ENCODE measurements around the gene LRP1-AS. TPM values are rescaled to one million over a fixed set of nuclear protein-coding genes. Genes with fewer than 3 reads are reported as not detected.

Gene LRP1-AS
- polyA plus RNA-seq, 2 donors: not detected

DNA sequence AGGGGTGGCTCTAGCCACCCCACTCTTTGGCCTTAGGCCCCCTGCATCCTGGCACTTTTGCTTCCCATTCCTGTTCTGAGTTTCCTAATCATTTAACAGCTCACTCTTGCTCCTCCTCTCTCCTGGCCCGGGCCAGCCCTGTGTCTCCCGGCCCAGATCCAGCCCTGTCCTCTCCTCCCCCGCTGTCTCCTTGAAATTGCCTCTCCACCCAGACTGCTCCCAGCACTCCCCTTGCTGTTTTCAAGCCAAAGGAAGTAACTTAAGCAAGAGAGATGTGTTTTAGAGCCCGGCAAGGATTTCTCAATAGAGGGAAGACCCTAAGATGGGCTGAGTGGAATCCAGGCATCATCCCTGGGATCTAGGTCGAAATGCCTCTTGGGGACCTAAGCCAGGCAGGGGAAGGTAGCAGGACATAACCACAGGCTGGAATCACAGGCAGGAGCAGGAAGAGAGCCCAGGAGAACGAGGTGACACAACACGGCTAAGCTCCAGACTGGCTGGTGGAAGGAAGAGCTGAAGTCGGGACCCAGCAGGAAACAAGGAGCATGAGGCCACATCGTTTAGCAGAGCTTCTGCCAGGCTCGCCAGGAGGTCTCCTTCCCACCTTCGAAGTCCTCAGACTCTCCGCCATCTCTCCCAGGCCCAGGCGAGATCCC, 2.0 kb upstream of the LRP1-AS start:
- 53 to 58% methylated on average over 13 of the region's 13 CpGs for WGBS, 2 donors
- H3K4me1 ChIP-seq (ENCODE audit: control insufficient read depth in 2 of 2, insufficient read depth in 2 of 2, low read length in 1 of 2): peaks cover 5 to 21% of the 10 kb centered on the region in 2 donors
- peaks cover 0 to 30% of the 10 kb centered on the region in 2 donors for H3K36me3 ChIP-seq (ENCODE audit: control insufficient read depth in 2 of 2, insufficient read depth in 2 of 2, low read length in 1 of 2)
- H3K27ac ChIP-seq (ENCODE audit: low read depth in 2 of 2, low read length in 1 of 2): peak overlapping the region; percentile 84 to 88
- H3K27me3 ChIP-seq (ENCODE audit: control insufficient read depth in 1 of 2, insufficient read depth in 2 of 2, low read length in 2 of 2): no peaks in the 10 kb centered on the region
- no peaks in the 10 kb centered on the region for H3K9me3 ChIP-seq (ENCODE audit: control insufficient read depth in 2 of 2, insufficient read depth in 1 of 2, low read depth in 1 of 2, low read length in 1 of 2)
- H3K4me3 ChIP-seq (ENCODE audit: low read depth in 1 of 2, low read length in 2 of 2): no peak overlapping the region

DNA sequence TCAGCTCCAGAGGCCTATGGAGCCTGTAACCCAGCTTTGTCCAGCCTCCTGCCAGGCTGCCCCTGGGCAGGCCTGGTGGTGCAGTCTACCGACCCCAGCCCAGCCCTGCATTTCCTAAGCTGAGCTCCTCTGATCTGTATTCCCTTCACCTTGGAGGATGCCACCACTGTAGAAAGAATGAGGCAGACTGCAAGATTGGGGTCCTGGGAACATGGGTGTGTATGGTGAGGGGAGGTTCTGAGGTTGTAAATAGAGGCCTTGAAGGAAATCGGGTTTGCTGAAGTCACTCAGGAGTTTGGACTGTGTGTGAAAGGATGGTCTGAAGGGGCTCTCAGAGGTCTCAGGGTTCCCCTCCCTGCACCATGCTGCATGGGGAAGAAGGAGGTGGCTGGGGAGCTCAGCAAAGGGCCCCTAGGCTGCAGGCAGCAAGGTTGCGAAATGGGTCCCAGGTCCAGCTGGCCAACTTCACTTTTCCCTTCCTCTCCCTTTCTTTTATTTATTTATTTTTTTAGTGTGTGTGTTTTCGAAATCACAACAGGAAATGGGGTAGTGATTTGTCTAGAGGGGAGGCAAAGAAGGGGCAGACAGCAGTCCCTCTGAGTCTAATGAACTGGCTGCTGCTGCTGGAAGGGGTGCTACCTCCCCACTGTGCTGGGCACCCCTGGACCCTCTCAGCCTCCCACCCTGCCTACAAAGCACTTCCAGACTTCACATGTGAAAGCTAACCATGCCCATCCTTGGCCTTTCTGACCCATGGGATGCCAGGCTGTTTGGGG, 1.2 kb upstream of the LRP1-AS start:
- peaks cover 0 to 25% of the 10 kb centered on the region in 2 donors for H3K36me3 ChIP-seq (ENCODE audit: control insufficient read depth in 2 of 2, insufficient read depth in 2 of 2, low read length in 1 of 2)
- no peaks in the 10 kb centered on the region for H3K9me3 ChIP-seq (ENCODE audit: control insufficient read depth in 2 of 2, insufficient read depth in 1 of 2, low read depth in 1 of 2, low read length in 1 of 2)
- no peak overlapping the region for H3K4me3 ChIP-seq (ENCODE audit: low read depth in 1 of 2, low read length in 2 of 2)
- H3K4me1 ChIP-seq (ENCODE audit: control insufficient read depth in 2 of 2, insufficient read depth in 2 of 2, low read length in 1 of 2): peaks cover 5 to 21% of the 10 kb centered on the region in 2 donors
- peak overlapping the region; percentile 84 to 88 for H3K27ac ChIP-seq (ENCODE audit: low read depth in 2 of 2, low read length in 1 of 2)
- H3K27me3 ChIP-seq (ENCODE audit: control insufficient read depth in 1 of 2, insufficient read depth in 2 of 2, low read length in 2 of 2): no peaks in the 10 kb centered on the region
- 50 to 61% methylated on average over 4 of the region's 4 CpGs for WGBS, 2 donors

DNA sequence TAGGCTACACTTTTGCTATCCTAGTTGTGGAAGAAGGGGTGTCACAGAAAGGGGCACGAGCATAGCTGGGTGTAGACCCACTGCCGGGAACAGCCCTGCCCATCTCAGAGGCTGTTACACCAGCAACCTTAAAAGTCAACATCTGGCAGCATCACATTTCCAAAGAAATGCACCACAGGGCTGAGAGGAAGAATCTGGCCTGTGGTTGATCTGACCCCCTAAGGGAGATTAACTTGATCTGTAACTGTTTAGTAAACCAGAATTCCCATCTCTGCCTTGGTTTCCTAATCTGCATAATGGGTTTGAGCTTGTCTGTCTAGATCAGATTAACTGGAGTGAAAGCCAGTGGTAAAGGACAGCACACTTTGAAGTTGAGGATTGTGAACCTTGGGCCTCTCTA, 1.3 kb downstream of the LRP1-AS start:
- no peaks in the 10 kb centered on the region for H3K9me3 ChIP-seq (ENCODE audit: control insufficient read depth in 2 of 2, insufficient read depth in 1 of 2, low read depth in 1 of 2, low read length in 1 of 2)
- peaks cover 0 to 10% of the 10 kb centered on the region in 2 donors for H3K4me1 ChIP-seq (ENCODE audit: control insufficient read depth in 2 of 2, insufficient read depth in 2 of 2, low read length in 1 of 2)
- no peak overlapping the region for H3K27ac ChIP-seq (ENCODE audit: low read depth in 2 of 2, low read length in 1 of 2)
- H3K36me3 ChIP-seq (ENCODE audit: control insufficient read depth in 2 of 2, insufficient read depth in 2 of 2, low read length in 1 of 2): peaks cover 10 to 39% of the 10 kb centered on the region in 2 donors
- H3K27me3 ChIP-seq (ENCODE audit: control insufficient read depth in 1 of 2, insufficient read depth in 2 of 2, low read length in 2 of 2): no peaks in the 10 kb centered on the region
- no peak overlapping the region for H3K4me3 ChIP-seq (ENCODE audit: low read depth in 1 of 2, low read length in 2 of 2)
- 71 to 76% methylated on average over 2 of the region's 2 CpGs for WGBS, 2 donors

DNA sequence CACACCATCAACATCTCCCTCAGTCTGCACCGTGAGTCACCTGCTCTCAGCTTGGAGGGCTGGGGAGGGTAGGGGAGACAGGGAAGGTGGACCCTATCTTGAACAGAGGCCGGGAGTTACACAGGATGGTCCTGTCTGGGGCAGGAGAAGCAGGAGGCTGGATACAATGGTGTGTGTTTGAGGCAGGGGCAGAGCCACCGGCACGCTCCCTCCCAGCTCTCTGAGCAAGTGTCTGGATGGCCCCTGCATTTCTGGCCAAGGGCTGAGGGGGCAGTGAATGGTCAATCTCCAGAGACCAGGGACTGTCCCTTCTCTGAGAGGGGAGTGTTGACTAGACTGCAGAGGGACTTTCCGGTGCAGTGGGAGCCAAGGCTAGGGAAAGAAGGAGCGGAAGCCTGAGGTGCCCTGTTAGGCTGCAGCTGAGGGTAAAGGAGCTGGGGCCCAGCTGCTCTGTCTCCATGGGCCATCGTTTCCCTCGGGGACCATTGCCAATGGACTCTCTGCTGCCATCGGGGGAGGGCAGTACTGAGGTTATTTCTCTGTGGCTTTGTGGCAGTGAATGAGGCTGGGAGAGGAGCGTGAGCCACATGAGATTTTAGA, 1.9 kb downstream of the LRP1-AS start:
- H3K27me3 ChIP-seq (ENCODE audit: control insufficient read depth in 1 of 2, insufficient read depth in 2 of 2, low read length in 2 of 2): no peaks in the 10 kb centered on the region
- WGBS, 2 donors: 64 to 67% methylated on average over 10 of the region's 10 CpGs
- H3K4me1 ChIP-seq (ENCODE audit: control insufficient read depth in 2 of 2, insufficient read depth in 2 of 2, low read length in 1 of 2): peaks cover 0 to 10% of the 10 kb centered on the region in 2 donors
- H3K27ac ChIP-seq (ENCODE audit: low read depth in 2 of 2, low read length in 1 of 2): peak overlapping the region in 1 of 2 donors; percentile 33
- no peaks in the 10 kb centered on the region for H3K9me3 ChIP-seq (ENCODE audit: control insufficient read depth in 2 of 2, insufficient read depth in 1 of 2, low read depth in 1 of 2, low read length in 1 of 2)
- no peak overlapping the region for H3K4me3 ChIP-seq (ENCODE audit: low read depth in 1 of 2, low read length in 2 of 2)
- H3K36me3 ChIP-seq (ENCODE audit: control insufficient read depth in 2 of 2, insufficient read depth in 2 of 2, low read length in 1 of 2): peaks cover 10 to 41% of the 10 kb centered on the region in 2 donors

DNA sequence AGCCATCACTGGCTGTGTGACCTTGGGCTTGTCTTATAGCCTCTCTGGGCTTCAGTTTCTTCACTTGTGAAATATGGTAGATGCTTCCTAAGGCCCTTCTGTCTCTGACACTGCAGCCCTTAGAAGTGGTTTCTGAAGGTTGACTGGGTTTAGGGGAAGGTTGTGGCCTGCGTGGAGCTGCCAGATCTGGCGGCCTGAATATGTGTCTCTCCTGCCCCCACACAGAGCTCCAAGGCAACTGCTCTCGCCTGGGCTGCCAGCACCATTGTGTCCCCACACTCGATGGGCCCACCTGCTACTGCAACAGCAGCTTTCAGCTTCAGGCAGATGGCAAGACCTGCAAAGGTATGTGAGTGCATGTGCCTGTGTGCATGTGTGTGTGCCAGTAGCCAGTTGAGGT, 4.0 kb downstream of the LRP1-AS start:
- 81 to 87% methylated on average over 4 of the region's 4 CpGs for whole genome bisulfite sequencing, 2 donors
- Histone ChIP-seq H3K9me3 (ENCODE audit: control insufficient read depth in 2 of 2, insufficient read depth in 1 of 2, low read depth in 1 of 2, low read length in 1 of 2) (no peaks in the 10 kb centered on the region), H3K4me1 (ENCODE audit: control insufficient read depth in 2 of 2, insufficient read depth in 2 of 2, low read length in 1 of 2) (no peaks in the 10 kb centered on the region), H3K27ac (ENCODE audit: low read depth in 2 of 2, low read length in 1 of 2) (no peak overlapping the region), H3K27me3 (ENCODE audit: control insufficient read depth in 1 of 2, insufficient read depth in 2 of 2, low read length in 2 of 2) (no peaks in the 10 kb centered on the region), H3K36me3 (ENCODE audit: control insufficient read depth in 2 of 2, insufficient read depth in 2 of 2, low read length in 1 of 2) (peaks cover 13 to 49% of the 10 kb centered on the region in 2 donors), H3K4me3 (ENCODE audit: low read depth in 1 of 2, low read length in 2 of 2) (no peak overlapping the region)

DNA sequence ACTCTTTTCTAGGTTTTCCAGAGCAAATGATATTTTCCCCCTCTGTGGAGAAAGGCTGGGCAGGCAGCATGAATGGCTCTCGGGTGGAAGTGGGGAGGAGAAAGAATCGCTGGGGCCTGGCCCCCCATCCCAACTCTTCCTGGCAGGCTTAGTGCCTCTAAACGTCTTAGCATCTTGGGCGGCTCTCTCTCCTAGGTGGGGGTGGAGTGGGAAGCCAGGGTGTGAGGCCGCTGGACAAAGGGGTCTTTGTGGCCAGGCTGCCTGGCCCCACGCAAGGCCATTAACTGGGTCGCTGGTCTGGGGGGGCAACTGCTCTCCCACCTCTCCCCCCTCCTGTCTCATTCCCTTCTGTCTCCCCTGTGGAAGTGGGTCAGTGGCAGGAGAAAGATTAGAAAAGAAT, 4.7 kb downstream of the LRP1-AS start:
- H3K9me3 ChIP-seq (ENCODE audit: control insufficient read depth in 2 of 2, insufficient read depth in 1 of 2, low read depth in 1 of 2, low read length in 1 of 2): no peaks in the 10 kb centered on the region
- 73 to 77% methylated on average over 7 of the region's 7 CpGs for WGBS, 2 donors
- no peaks in the 10 kb centered on the region for H3K4me1 ChIP-seq (ENCODE audit: control insufficient read depth in 2 of 2, insufficient read depth in 2 of 2, low read length in 1 of 2)
- no peaks in the 10 kb centered on the region for H3K27me3 ChIP-seq (ENCODE audit: control insufficient read depth in 1 of 2, insufficient read depth in 2 of 2, low read length in 2 of 2)
- H3K27ac ChIP-seq (ENCODE audit: low read depth in 2 of 2, low read length in 1 of 2): no peak overlapping the region
- H3K4me3 ChIP-seq (ENCODE audit: low read depth in 1 of 2, low read length in 2 of 2): no peak overlapping the region
- peaks cover 13 to 50% of the 10 kb centered on the region in 2 donors for H3K36me3 ChIP-seq (ENCODE audit: control insufficient read depth in 2 of 2, insufficient read depth in 2 of 2, low read length in 1 of 2)

DNA sequence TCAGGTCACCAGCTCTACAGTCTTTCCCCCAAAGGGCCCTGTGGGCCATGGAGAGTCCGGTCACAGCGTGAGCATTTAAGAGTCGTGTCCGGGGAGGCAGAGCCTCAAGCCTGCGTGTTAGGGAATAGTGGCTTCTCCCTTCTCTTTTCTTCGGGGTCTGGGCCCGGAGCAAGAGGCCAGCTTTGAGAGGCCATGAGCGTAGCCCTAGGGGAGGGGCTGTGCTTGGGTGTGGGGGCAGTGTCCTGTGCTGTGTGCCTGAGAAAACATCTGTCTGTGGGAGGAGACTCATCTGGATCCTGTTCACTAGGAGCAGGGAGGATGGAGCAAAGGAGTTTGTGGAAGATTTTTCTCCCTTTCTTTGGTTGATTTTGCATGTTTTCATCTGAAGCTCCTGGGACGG, 5.3 kb downstream of the LRP1-AS start:
- H3K27me3 ChIP-seq (ENCODE audit: control insufficient read depth in 1 of 2, insufficient read depth in 2 of 2, low read length in 2 of 2): no peaks in the 10 kb centered on the region
- no peaks in the 10 kb centered on the region for H3K4me1 ChIP-seq (ENCODE audit: control insufficient read depth in 2 of 2, insufficient read depth in 2 of 2, low read length in 1 of 2)
- H3K27ac ChIP-seq (ENCODE audit: low read depth in 2 of 2, low read length in 1 of 2): no peak overlapping the region
- no peaks in the 10 kb centered on the region for H3K9me3 ChIP-seq (ENCODE audit: control insufficient read depth in 2 of 2, insufficient read depth in 1 of 2, low read depth in 1 of 2, low read length in 1 of 2)
- 83 to 87% methylated on average over 9 of the region's 9 CpGs for WGBS, 2 donors
- peaks cover 13 to 46% of the 10 kb centered on the region in 2 donors for H3K36me3 ChIP-seq (ENCODE audit: control insufficient read depth in 2 of 2, insufficient read depth in 2 of 2, low read length in 1 of 2)
- no peak overlapping the region for H3K4me3 ChIP-seq (ENCODE audit: low read depth in 1 of 2, low read length in 2 of 2)

DNA sequence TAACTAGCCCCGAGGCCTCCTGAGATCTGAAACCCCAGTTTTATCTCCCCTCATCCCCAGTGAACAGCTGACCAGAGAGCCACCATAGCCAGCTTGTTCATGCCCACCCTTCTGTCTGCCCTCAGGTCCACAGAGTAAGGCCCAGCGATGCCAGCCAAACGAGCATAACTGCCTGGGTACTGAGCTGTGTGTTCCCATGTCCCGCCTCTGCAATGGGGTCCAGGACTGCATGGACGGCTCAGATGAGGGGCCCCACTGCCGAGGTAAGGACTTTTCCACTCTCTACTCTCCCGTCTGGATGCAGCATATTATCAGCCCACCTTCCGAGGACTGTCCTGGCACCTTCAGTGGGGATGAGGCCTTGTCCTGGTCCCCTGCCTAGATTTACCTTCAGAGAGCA, 6.2 kb downstream of the LRP1-AS start:
- Histone ChIP-seq H3K9me3 (ENCODE audit: control insufficient read depth in 2 of 2, insufficient read depth in 1 of 2, low read depth in 1 of 2, low read length in 1 of 2) (no peaks in the 10 kb centered on the region), H3K4me1 (ENCODE audit: control insufficient read depth in 2 of 2, insufficient read depth in 2 of 2, low read length in 1 of 2) (peaks cover 0 to 2% of the 10 kb centered on the region in 2 donors), H3K36me3 (ENCODE audit: control insufficient read depth in 2 of 2, insufficient read depth in 2 of 2, low read length in 1 of 2) (peaks cover 13 to 42% of the 10 kb centered on the region in 2 donors), H3K4me3 (ENCODE audit: low read depth in 1 of 2, low read length in 2 of 2) (no peak overlapping the region), H3K27ac (ENCODE audit: low read depth in 2 of 2, low read length in 1 of 2) (no peak overlapping the region), H3K27me3 (ENCODE audit: control insufficient read depth in 1 of 2, insufficient read depth in 2 of 2, low read length in 2 of 2) (no peaks in the 10 kb centered on the region)
- 87 to 88% methylated on average over 8 of the region's 8 CpGs for WGBS, 2 donors

DNA sequence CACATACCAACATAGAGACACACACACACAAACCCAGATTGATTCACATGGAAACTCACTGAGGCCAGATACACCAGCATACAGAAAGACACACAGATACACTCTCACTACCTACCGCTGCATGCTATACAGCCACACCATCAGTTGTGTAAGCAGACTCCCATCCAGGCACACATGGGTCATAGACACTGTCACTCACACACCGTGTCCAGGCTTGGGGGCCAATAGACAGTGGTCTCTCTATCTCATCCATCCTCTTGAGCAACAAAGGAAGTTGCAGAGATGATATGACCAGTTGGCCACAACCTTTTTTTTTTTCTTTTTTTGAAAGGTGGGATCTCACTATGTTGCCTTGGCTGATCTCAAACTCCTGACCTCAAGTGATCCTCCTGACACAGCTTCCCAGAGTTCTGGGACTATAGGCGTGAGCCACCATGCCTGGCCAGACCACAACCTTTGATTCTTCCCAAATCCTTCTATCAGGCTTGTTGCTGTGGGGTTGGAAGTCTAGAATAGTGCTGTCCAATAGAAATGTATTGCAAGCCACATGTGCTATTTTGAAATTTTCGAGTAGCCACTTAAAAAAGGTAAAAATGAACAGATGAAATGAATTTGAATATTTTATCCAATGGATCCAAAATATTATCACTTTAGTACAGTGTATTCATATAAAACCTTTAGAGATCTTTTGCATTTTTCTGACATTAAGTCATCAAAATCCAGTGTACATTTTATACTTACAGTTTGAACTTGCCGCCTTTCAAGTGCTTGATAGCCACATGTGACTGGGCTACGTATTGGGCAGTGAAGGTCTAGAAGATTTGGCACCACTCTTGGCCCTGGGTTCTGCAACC, 7.4 kb downstream of the LRP1-AS start:
- peaks cover 0 to 6% of the 10 kb centered on the region in 2 donors for H3K4me1 ChIP-seq (ENCODE audit: control insufficient read depth in 2 of 2, insufficient read depth in 2 of 2, low read length in 1 of 2)
- no peaks in the 10 kb centered on the region for H3K27me3 ChIP-seq (ENCODE audit: control insufficient read depth in 1 of 2, insufficient read depth in 2 of 2, low read length in 2 of 2)
- H3K4me3 ChIP-seq (ENCODE audit: low read depth in 1 of 2, low read length in 2 of 2): no peak overlapping the region
- 78 to 87% methylated on average over 6 of the region's 6 CpGs for WGBS, 2 donors
- H3K9me3 ChIP-seq (ENCODE audit: control insufficient read depth in 2 of 2, insufficient read depth in 1 of 2, low read depth in 1 of 2, low read length in 1 of 2): no peaks in the 10 kb centered on the region
- peaks cover 13 to 31% of the 10 kb centered on the region in 2 donors for H3K36me3 ChIP-seq (ENCODE audit: control insufficient read depth in 2 of 2, insufficient read depth in 2 of 2, low read length in 1 of 2)
- no peak overlapping the region for H3K27ac ChIP-seq (ENCODE audit: low read depth in 2 of 2, low read length in 1 of 2)
